A673 (cell line): ENCODE results near the gene ABCC10.

Source experiments
- EZH2 ChIP-seq: fragments of 200-600 bp; sonication (generic); IDR thresholded peaks from 2 replicates; pipeline ENCODE4 v1.6.1; 2017; ENCODE audit warnings: borderline replicate concordance, low read depth, mild to moderate bottlenecking, mixed read lengths, antibody characterized with exemption, low read length; ENCODE audit not compliant: poor library complexity, severe bottlenecking
- TF ChIP-seq, protein P1 (sequence below): fragments of 300-800, 200-600 bp; sonication (generic); conservative IDR thresholded peaks from 2 replicates; pipeline ENCODE4 v1.5.1; 2017; ENCODE audit warnings: low read depth, mild to moderate bottlenecking, antibody characterized with exemption, low read length, moderate library complexity, mixed read lengths

DNA sequence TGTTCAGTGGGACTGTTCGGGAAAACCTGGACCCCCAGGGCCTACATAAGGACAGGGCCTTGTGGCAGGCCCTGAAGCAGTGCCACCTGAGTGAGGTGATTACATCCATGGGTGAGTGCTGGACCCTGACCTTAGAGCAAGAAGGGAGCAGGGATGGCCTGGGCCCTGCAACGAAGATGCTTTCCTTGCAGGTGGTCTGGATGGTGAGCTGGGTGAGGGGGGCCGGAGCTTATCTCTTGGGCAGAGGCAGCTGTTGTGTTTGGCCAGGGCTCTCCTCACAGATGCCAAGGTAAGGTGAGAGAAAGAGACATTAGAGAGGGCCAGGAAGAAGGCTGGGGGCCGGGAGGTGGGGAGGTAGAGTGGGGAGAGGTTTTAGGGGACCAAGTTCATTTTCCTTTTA is 21.6 kb downstream of the ABCC10 start:
- no peak for TF ChIP-seq EZH2
- TF ChIP-seq, protein P1, sequence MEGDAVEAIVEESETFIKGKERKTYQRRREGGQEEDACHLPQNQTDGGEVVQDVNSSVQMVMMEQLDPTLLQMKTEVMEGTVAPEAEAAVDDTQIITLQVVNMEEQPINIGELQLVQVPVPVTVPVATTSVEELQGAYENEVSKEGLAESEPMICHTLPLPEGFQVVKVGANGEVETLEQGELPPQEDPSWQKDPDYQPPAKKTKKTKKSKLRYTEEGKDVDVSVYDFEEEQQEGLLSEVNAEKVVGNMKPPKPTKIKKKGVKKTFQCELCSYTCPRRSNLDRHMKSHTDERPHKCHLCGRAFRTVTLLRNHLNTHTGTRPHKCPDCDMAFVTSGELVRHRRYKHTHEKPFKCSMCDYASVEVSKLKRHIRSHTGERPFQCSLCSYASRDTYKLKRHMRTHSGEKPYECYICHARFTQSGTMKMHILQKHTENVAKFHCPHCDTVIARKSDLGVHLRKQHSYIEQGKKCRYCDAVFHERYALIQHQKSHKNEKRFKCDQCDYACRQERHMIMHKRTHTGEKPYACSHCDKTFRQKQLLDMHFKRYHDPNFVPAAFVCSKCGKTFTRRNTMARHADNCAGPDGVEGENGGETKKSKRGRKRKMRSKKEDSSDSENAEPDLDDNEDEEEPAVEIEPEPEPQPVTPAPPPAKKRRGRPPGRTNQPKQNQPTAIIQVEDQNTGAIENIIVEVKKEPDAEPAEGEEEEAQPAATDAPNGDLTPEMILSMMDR, result no peak
